ENCODE measurements around the gene AMY1A.
"Not testable (repeated sequence)": the region's sequence is repeated elsewhere in the genome, so short reads cannot be mapped to it uniquely, and the experiment has no call there.

The AMY1A gene

GRCh38 chr1:103655460-103655859 is at the start of gene AMY1A:
AMY1A (plus strand) TSS chr1:103655760; CDS start chr1:103656331, 571 bp downstream.
- not testable (repeated sequence) for DNase-seq

DNA sequence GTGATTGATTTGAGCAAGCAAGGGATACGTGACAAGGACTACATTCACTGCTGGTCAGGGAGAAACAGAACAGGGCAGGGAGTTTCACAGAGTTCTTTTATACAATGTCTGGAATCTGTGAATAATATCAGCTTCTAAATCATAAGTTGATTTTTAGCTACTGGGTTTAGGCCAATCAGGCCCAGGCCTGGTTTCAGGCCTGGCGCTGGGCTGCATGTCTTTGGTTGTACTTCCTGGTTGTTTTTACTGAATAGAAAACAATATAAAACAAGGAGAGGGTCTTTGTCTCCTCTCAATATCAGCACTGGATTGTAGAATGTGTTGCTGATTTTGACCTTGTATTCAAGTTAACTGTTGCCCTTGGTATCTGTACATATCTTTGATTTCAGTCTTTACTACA is 39.2 kb upstream of the AMY1A start:
- no peak for DNase-seq

GRCh38 chr1:103616994-103617477 is 38.5 kb upstream of the AMY1A start, which contains the start of gene AMY2A:
AMY2A (plus strand) TSS chr1:103617427; CDS start chr1:103617441, 14 bp downstream.
- not testable (repeated sequence) for DNase-seq

DNA sequence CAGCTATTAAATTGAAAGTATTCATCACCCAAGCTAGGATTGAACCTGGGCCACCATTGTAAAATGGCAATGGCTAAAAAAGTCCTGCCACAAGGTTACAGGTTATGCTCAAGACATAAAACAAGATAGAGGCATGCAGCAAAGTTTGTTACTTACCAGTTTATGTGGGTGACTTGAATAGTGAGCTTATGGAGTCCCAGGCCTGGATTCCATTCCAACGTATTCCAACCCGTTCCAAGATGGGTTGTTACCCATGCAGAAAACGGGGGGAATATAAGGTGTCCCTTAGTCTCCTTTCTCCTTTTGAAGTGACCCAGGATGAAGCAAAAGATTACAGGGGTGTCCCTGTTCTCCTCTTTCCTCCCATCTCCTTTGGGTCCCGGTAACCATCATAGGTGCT is 28.1 kb upstream of the AMY1A start:
- DNase-seq: not testable (repeated sequence)

- DNase-seq: not testable (repeated sequence)
Measured at GRCh38 chr1:103641194-103641593, 14.4 kb upstream of the AMY1A start.

GRCh38 chr1:103643908-103644307 is 11.7 kb upstream of the AMY1A start:
- DNase-seq: not testable (repeated sequence)

- not testable (repeated sequence) for DNase-seq
Measured at GRCh38 chr1:103650305-103650704, 5.3 kb upstream of the AMY1A start.

DNA sequence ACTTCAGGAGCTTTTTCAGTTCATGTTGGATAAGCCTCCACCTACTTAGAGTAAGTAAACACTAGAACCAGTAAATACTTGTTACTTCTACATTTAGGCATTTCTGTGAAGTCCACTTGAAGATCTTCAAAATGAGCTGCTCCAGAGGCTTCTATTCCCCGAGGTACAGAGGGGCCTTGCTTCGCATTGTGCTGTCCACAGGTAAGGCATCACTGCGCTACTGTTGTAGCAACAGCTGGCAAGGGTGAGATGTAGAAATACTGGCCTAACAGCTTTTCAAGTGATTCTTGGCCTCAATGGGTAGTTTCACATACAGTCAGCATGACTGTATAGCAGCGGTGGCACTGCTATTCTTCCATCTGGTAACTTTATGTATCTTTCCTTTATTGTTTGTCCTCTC is 4.7 kb upstream of the AMY1A start:
- not testable (repeated sequence) for DNase-seq

- DNase-seq: not testable (repeated sequence)
Measured at GRCh38 chr1:103654133-103654532, 1.4 kb upstream of the AMY1A start.

DNA sequence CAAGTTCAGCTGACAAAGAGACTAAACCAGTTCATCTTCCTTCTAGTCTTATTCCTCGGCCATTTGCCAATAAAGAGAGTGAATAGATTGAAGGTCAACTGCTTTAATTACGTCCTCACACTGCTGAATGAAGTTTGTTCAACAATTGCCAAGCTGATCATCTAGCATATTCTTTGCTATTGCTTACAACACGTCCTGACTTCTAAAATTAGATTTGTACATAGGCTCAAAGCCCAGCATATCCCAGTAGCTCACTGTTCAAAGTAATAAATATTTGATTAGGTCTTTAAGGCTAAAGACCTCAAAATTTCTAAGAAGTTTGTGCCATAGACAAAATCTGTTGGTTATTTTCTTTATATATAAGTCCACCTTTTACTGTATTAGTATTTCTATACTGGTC is 20.8 kb downstream of the AMY1A start:
- DNase-seq: not testable (repeated sequence)

DNA sequence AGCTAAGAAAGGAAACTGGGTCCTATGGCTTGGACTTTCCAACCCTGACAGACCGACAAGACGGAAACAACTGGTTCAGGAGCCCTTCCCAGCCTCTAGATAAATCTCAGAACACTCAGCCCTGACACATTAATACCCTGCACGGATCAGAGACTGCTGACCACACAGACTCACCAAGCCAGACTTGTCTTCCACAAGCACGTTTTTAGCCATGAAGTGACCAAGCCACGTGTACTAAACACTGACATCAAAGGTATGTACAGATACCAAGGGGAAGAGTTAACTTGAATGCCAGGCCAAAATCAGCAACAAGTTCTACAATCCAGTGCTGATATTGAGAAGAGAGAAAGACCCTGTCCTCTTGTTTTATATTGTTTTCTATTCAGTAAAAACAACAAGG is 40.5 kb downstream of the AMY1A start, which contains the start of gene AMY1B:
TSS of gene AMY1B (minus strand) at position 101 of the 400 bp plus-strand sequence. CDS start 571 bp downstream, outside the sequence.
- not testable (repeated sequence) for DNase-seq

DNA sequence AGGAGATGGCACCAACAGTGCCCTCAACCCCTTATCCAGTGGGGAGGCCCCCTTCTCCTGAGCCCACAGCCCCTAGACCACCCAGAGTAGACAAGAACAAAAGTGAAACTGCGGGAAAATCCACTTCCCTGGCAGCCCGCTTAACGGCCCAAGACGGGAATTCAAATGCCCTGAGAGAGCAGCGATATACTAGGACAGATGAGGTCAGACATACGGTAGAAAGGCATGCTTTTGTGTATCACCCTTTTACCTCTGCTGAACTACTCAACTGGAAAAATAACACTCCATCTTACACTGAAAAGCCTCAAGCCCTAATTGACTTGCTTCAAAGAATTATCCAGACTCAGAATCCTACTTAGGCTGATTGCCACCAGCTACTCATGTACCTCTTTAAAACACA is 41.9 kb downstream of the AMY1A start:
- DNase-seq: not testable (repeated sequence)

DNA sequence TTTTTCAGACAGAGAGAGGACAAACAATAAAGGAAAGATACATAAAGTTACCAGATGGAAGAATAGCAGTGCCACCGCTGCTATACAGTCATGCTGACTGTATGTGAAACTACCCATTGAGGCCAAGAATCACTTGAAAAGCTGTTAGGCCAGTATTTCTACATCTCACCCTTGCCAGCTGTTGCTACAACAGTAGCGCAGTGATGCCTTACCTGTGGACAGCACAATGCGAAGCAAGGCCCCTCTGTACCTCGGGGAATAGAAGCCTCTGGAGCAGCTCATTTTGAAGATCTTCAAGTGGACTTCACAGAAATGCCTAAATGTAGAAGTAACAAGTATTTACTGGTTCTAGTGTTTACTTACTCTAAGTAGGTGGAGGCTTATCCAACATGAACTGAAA is 45.1 kb downstream of the AMY1A start:
- DNase-seq: not testable (repeated sequence)

DNA sequence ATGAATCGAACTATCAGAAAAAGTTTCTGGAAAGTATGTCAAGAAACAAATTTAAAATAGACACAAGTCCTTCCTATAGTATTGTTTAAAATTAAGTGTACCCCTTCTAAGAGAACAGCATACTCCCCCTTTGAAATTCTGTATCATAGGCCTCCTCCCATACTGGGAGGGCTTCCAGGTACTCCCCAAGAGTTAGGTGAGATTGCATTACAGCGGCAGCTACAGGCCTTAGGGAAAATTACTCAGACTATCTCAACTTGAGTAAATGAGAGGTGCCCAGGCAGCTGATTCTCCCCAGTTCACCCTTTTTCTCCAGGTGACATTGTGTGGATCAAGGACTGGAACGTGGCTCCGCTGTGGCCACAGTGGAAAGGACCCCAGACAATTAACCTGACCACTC is 45.7 kb downstream of the AMY1A start:
- not testable (repeated sequence) for DNase-seq

GRCh38 chr1:103707670-103708069 is 52.1 kb downstream of the AMY1A start:
- DNase-seq: not testable (repeated sequence)

GRCh38 chr1:103710381-103710780 is 54.8 kb downstream of the AMY1A start:
- DNase-seq: not testable (repeated sequence)

Measured in CD4-positive, alpha-beta T cell treated with Interleukin-4 for 1 hour (primary cell).